SU-DHL-6 (cell line): ENCODE results near the gene FFAR3.

Experiments used
- H2AFZ ChIP-seq: fragments of 200-600 bp; sonication (generic); 2 replicates; pipeline ENCODE4 v1.6.1; 2014; ENCODE audit warnings: low read depth, mild to moderate bottlenecking, moderate library complexity, mixed read lengths, antibody characterized with exemption, low read length; ENCODE audit not compliant: severe bottlenecking
- H3F3A ChIP-seq: fragments of 200-600 bp; shearing (Covaris generic); 2 replicates; pipeline ENCODE4 v1.6.0; 2016; ENCODE audit warnings: antibody characterized with exemption, mild to moderate bottlenecking; ENCODE audit not compliant: insufficient read depth
- H3K27ac ChIP-seq: fragments of 200-600 bp; sonication (generic); 2 replicates; pipeline ENCODE4 v1.5.1; 2016; ENCODE audit warnings: low read depth, mild to moderate bottlenecking, low read length, moderate library complexity, mixed read lengths
- H3K27me3 ChIP-seq: fragments of 200-600 bp; sonication (generic), shearing (Covaris generic); 2 replicates; pipeline ENCODE4 v1.6.0; 2014; ENCODE audit warnings: mild to moderate bottlenecking, low read length
- H3K36me3 ChIP-seq: fragments of 200-600 bp; sonication (generic); 2 replicates; pipeline ENCODE4 v1.6.1; 2014; ENCODE audit warnings: mild to moderate bottlenecking, low read length, mixed read lengths
- H3K4me2 ChIP-seq: fragments of 300-600, 200-600 bp; shearing (Covaris generic), sonication (generic); 2 replicates; pipeline ENCODE4 v1.6.0; 2014; ENCODE audit warnings: low read length, low read depth, mild to moderate bottlenecking; ENCODE audit not compliant: poor library complexity, severe bottlenecking
- H3K4me3 ChIP-seq: fragments of 200-600 bp; sonication (generic); 2 replicates; pipeline ENCODE4 v1.5.1; 2014; ENCODE audit warnings: antibody characterized with exemption, low read length, mild to moderate bottlenecking, mixed read lengths; ENCODE audit not compliant: insufficient read depth, poor library complexity, severe bottlenecking
- H3K79me2 ChIP-seq: fragments of 200-600 bp; sonication (generic); 2 replicates; pipeline ENCODE4 v1.6.1; 2014; ENCODE audit warnings: mild to moderate bottlenecking, low read length, moderate library complexity; ENCODE audit not compliant: insufficient read depth
- H3K9ac ChIP-seq: fragments of 200-600 bp; sonication (generic); 2 replicates; pipeline ENCODE4 v1.7.0; 2014; ENCODE audit warnings: mild to moderate bottlenecking, low read length
- H3K9me2 ChIP-seq: fragments of 200-600 bp; sonication (generic); replicated peaks from 2 replicates; pipeline ENCODE4 v1.6.1; 2014; ENCODE audit warnings: low read length; ENCODE audit not compliant: insufficient read depth
- H3K9me3 ChIP-seq: fragments of 200-600 bp; sonication (generic); 2 replicates; pipeline ENCODE4 v1.6.1; 2014; ENCODE audit warnings: low read length, mixed read lengths; ENCODE audit not compliant: insufficient read depth
- H4K20me1 ChIP-seq: fragments of 200-600 bp; sonication (generic); 2 replicates; pipeline ENCODE4 v1.6.1; 2014; ENCODE audit warnings: low read depth, mild to moderate bottlenecking, antibody characterized with exemption, low read length, moderate library complexity, mixed read lengths
- EZH2phosphoT487 ChIP-seq: fragments of 200-600 bp; sonication (generic), shearing (Covaris generic); conservative IDR thresholded peaks from 2 replicates; pipeline ENCODE4 v1.6.1; 2018; ENCODE audit warnings: mild to moderate bottlenecking, antibody characterized with exemption, low read length, moderate library complexity, mixed read lengths
- TF ChIP-seq, protein P1 (sequence below): fragments of 200-600 bp; sonication (generic); IDR thresholded peaks from one replicate; pipeline ENCODE4 v1.5.1; 2017; ENCODE audit warnings: antibody characterized with exemption, mild to moderate bottlenecking, low read length, moderate library complexity; ENCODE audit not compliant: insufficient read depth, poor library complexity, severe bottlenecking

Gene FFAR3

DNA sequence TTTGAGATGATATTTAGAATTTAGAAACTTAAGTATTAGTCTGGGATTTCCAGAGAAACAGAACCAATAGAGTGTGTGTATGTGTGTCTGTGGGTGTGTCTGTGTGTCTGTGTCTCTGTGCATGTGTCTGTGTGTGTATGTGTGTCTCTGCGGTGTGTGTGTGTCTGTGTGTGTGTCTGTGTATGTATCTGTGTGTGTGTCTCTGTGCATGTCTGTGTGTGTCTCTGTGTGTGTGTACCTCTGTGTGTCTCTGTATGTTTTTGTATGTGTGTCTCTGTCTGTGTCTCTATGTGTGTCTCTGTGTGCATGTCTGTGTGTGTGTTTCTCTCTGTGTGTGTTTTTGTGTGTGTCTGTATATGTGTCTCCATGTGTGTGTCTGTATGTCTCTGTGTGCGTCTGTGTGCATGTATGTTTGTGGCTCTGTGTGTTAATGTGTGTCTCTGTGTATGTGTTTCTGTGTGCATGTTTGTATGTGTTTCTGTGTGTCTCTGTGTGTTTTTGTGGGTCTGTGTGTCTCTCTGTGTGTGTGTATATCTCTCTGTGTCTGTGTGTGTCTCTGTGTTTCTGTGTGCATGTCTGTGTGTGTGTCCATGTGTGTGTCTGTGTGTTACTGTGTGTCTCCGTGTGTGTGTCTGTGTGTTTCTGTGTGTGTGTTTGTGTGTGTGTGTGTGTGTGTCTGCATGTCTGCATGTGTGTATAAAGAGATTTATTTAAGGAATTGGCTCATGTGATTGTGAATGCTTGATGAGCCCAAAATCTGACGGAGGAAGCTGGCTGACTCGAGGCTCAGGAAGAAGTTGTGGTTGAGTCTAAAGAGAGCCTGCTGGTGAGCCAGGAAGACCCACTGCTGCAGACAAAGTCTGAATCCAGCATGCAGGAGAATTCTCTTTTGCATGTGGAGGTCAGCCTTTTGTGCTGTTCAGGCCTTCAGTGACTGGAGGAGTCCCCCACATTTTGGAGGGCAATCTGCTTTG lies 34.8 kb downstream of the FFAR3 start:
- TF ChIP-seq, protein P1, sequence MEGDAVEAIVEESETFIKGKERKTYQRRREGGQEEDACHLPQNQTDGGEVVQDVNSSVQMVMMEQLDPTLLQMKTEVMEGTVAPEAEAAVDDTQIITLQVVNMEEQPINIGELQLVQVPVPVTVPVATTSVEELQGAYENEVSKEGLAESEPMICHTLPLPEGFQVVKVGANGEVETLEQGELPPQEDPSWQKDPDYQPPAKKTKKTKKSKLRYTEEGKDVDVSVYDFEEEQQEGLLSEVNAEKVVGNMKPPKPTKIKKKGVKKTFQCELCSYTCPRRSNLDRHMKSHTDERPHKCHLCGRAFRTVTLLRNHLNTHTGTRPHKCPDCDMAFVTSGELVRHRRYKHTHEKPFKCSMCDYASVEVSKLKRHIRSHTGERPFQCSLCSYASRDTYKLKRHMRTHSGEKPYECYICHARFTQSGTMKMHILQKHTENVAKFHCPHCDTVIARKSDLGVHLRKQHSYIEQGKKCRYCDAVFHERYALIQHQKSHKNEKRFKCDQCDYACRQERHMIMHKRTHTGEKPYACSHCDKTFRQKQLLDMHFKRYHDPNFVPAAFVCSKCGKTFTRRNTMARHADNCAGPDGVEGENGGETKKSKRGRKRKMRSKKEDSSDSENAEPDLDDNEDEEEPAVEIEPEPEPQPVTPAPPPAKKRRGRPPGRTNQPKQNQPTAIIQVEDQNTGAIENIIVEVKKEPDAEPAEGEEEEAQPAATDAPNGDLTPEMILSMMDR = no peak
- TF ChIP-seq EZH2phosphoT487 = no peak
- H3K27me3 ChIP-seq = no peaks in the 10 kb centered on the region
- H3K9me3 ChIP-seq = peaks cover 4% of the 10 kb centered on the region; the same call in 1 of the 2 replicates
- H3K9me2 ChIP-seq = no peaks in the 10 kb centered on the region
- H3K36me3 ChIP-seq = no peaks in the 10 kb centered on the region
- no peaks in the 10 kb centered on the region for H4K20me1 ChIP-seq
- no peak overlapping the region for H3K9ac ChIP-seq
- H2AFZ ChIP-seq = no peak overlapping the region
- H3K4me3 ChIP-seq = no peak overlapping the region
- no peaks in the 10 kb centered on the region for H3F3A ChIP-seq
- H3K27ac ChIP-seq = no peak overlapping the region
- H3K79me2 ChIP-seq = no peaks in the 10 kb centered on the region
- no peak overlapping the region for H3K4me2 ChIP-seq

DNA sequence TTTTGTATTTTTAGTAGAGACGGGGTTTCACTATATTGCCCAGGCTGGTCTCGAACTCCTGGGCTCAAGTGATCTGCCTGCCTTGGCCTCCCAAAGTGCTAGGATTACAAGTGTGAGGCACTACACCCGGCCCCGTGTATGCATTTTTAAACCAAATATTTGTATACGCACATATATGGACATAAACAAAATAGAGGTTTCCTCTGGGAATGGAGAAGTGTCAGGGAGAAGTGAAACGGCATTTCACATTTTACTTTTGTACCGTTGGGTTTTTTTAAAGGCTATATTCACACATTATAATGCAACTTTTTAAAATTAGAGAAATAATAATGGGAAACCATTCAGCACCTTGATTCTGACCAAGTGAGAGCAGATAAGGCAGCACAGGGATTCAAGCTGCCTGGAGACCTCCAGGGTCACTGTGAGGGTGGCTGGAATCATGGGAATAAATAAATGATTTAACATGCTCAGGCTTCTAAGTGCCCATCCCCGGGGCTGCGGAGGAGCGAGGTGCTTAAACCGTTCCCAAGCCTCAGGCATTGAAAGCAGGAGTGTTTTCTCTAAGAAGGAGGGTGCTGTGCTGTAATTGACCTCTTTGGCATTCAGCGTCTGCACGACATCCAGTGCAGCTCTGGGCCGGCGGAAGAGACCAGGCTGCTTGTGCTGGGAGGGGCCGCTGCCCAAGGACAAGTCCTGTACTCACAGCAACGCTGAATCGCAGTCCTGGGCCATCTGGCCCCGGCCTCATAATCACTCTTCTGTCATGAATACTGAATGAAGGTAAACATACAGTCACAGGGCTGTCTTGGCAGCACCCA lies 37.3 kb downstream of the FFAR3 start:
- H3K9ac ChIP-seq = no peak overlapping the region
- no peak overlapping the region for H3K27ac ChIP-seq
- H3F3A ChIP-seq = no peaks in the 10 kb centered on the region
- H3K4me3 ChIP-seq = no peak overlapping the region
- TF ChIP-seq, protein P1 = no peak
- no peak for TF ChIP-seq EZH2phosphoT487
- no peak overlapping the region for H2AFZ ChIP-seq
- H4K20me1 ChIP-seq = no peaks in the 10 kb centered on the region
- H3K79me2 ChIP-seq = no peaks in the 10 kb centered on the region
- no peaks in the 10 kb centered on the region for H3K9me3 ChIP-seq
- H3K4me2 ChIP-seq = no peak overlapping the region
- H3K36me3 ChIP-seq = no peaks in the 10 kb centered on the region
- no peaks in the 10 kb centered on the region for H3K27me3 ChIP-seq
- H3K9me2 ChIP-seq = no peaks in the 10 kb centered on the region

DNA sequence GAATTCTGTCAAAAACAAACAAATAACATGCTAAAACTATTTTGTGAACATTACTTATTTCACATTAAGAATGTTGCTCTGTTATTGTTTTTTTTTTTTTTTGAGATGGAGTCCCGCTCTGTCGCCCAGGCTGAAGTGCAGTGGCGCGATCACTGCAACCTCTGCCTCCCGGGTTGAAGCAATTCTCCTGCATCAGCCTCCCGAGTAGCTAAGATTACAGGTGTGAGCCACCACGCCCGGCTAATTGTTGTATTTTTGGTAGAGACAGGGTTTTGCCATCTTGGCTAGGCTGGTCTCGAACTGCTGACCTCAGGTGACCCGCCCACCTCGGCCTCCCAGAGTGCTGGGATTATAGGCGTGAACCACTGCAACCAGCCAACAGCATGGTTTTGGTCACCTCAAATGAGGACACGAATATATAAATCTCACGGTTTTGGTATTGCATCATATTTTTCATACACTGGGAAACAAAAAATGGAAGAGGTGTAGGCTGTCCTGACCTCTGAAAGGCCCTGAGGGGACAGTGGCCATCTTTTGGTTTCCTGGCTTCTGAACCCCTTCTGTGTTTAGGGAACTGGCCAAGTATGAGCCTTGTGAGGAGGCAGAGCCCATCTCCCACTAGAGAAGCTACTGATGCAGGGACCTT lies 38.1 kb downstream of the FFAR3 start:
- no peak overlapping the region for H3K27ac ChIP-seq
- no peaks in the 10 kb centered on the region for H3K27me3 ChIP-seq
- H2AFZ ChIP-seq = no peak overlapping the region
- H3K9me3 ChIP-seq = no peaks in the 10 kb centered on the region
- no peaks in the 10 kb centered on the region for H3K9me2 ChIP-seq
- H3K79me2 ChIP-seq = no peaks in the 10 kb centered on the region
- H3K4me2 ChIP-seq = no peak overlapping the region
- no peak for TF ChIP-seq EZH2phosphoT487
- TF ChIP-seq, protein P1 = no peak
- H3F3A ChIP-seq = no peaks in the 10 kb centered on the region
- no peak overlapping the region for H3K9ac ChIP-seq
- no peaks in the 10 kb centered on the region for H3K36me3 ChIP-seq
- no peaks in the 10 kb centered on the region for H4K20me1 ChIP-seq
- no peak overlapping the region for H3K4me3 ChIP-seq
